HepG2 (cell line): Measurements from ENCODE around the gene RUVBL2. TPM values are rescaled to one million over a fixed set of nuclear protein-coding genes. Genes with fewer than 3 reads are reported as not detected.

ENCODE experiments used
- ATF2 ChIP-seq: sonication (generic); formaldehyde crosslinking; IDR thresholded peaks from 2 replicates; pipeline ENCODE4 v1.4.0; 2020; ENCODE audit warnings: missing genetic modification reagents
- ELF3 ChIP-seq: IDR thresholded peaks from 2 replicates; pipeline ENCODE4 v1.6.1; 2016; ENCODE audit warnings: missing genetic modification reagents, missing compliant biosample characterization
- FOXP4 ChIP-seq: sonication (generic); formaldehyde crosslinking; IDR thresholded peaks from 2 replicates; pipeline ENCODE4 v1.4.0; 2020; ENCODE audit warnings: missing genetic modification reagents
- HIC2 ChIP-seq: sonication (generic); formaldehyde crosslinking; IDR thresholded peaks from 2 replicates; pipeline ENCODE4 v1.9.0; 2022; ENCODE audit warnings: low read depth, missing genetic modification reagents
- HMGXB3 ChIP-seq: sonication (generic); formaldehyde crosslinking; IDR thresholded peaks from 2 replicates; pipeline ENCODE4 v1.4.0; 2020; ENCODE audit warnings: missing genetic modification reagents, borderline replicate concordance
- JUNB ChIP-seq: sonication (generic); formaldehyde crosslinking; IDR thresholded peaks from 2 replicates; pipeline ENCODE4 v1.8.0; 2022; ENCODE audit warnings: missing genetic modification reagents, mild to moderate bottlenecking, borderline replicate concordance
- MAFG ChIP-seq: sonication (generic); formaldehyde crosslinking; IDR thresholded peaks from 2 replicates; pipeline ENCODE4 v1.5.1; 2020; ENCODE audit warnings: mild to moderate bottlenecking, missing genetic modification reagents
- PLRG1 ChIP-seq: fragments of 450-650 bp; conservative IDR thresholded peaks from 2 replicates; pipeline ENCODE4 v1.6.1; 2016
- RERE ChIP-seq: IDR thresholded peaks from 2 replicates; pipeline ENCODE4 v1.6.1; 2016; ENCODE audit warnings: low read depth, missing genetic modification reagents, missing compliant biosample characterization
- U2AF1 ChIP-seq: fragments of 200-400 bp; formaldehyde crosslinking; optimal IDR thresholded peaks from 2 replicates; pipeline ENCODE3; 2017; ENCODE audit warnings: mild to moderate bottlenecking, low read depth, low read length
- ZNF563 ChIP-seq: sonication (generic); formaldehyde crosslinking; IDR thresholded peaks from 2 replicates; pipeline ENCODE4 v1.8.0; 2022; ENCODE audit warnings: mild to moderate bottlenecking, moderate library complexity, missing genetic modification reagents
- ZNF780A ChIP-seq: sonication (generic); formaldehyde crosslinking; IDR thresholded peaks from 2 replicates; pipeline ENCODE4 v1.8.0; 2022; ENCODE audit warnings: mild to moderate bottlenecking, missing genetic modification reagents, moderate library complexity
- ZNF891 ChIP-seq: sonication (generic); formaldehyde crosslinking; IDR thresholded peaks from 2 replicates; pipeline ENCODE4 v1.5.0; 2020; ENCODE audit warnings: mild to moderate bottlenecking, missing genetic modification reagents
- polyA plus RNA-seq, 8 experiments: library from polyadenylated mRNA; depleted of rRNA in 3 of 8; stranded (reverse) in 7 of 8; unstranded in 1 of 8; fragments of >200 nt; fragmentation: Illumina TruSeq in 4 of 8; extraction: Trizol in 4 of 8; gene quantifications; 2 replicates each; pipeline versions ENCODE4 v1.2.1 to v1.2.3, GENCODE V29; 2011 to 2016; ENCODE audit warnings: low read depth in 4 of 8, missing spikeins in 1 of 8, mixed read lengths in 1 of 8; ENCODE audit not compliant: insufficient read depth in 1 of 8
- total RNA-seq, 5 experiments: library from RNA; depleted of rRNA; stranded (reverse); fragments of >200 nt; fragmentation: Illumina TruSeq; extraction: Trizol; gene quantifications; 2 replicates each; pipeline ENCODE4 v1.2.3, GENCODE V29; 2016; ENCODE audit warnings: low read depth in 1 of 5

The RUVBL2 gene
- total and polyA plus RNA-seq, 2 of the 13 experiments (the other 11 are each of a cell fraction or from before 2014, with no cell fraction given) = 120 to 122 TPM

- TF ChIP-seq RERE (no peak), ZNF780A (CRISPR knock-in tag) (0 out of 2 replicates have a peak, but pooled peaks have one; percentile 56), JUNB (peak; percentile 71; the same call in 1 of the 2 replicates), PLRG1 (no peak), U2AF1 (no peak), ELF3 (CRISPR knock-in tag) (no peak), FOXP4 (no peak), HIC2 (no peak; the same call in 1 of the 2 replicates), MAFG (no peak), HMGXB3 (CRISPR knock-in tag) (no peak), ZNF891 (CRISPR knock-in tag) (no peak), ZNF563 (no peak), ATF2 (0 out of 2 replicates have a peak, but pooled peaks have one; percentile 39)
These were observed 32.5 kb upstream of the RUVBL2 start (continued) for GRCh38 chr19:48961051-48961649.
